NCI-H1417 (cell line): ENCODE data around the gene CRIM1.
A peak's percentile ranks its signal among the peaks of the same experiment; 100 is the strongest.
"Not testable (repeated sequence)": the region's sequence is repeated elsewhere in the genome, so short reads cannot be mapped to it uniquely, and the experiment has no call there.

Experiments used
- DNase-seq, 3 experiments: peaks; one replicate each; lab custom pipeline; 2025; lab: John Stamatoyannopoulos, UW

Gene CRIM1, protein sequence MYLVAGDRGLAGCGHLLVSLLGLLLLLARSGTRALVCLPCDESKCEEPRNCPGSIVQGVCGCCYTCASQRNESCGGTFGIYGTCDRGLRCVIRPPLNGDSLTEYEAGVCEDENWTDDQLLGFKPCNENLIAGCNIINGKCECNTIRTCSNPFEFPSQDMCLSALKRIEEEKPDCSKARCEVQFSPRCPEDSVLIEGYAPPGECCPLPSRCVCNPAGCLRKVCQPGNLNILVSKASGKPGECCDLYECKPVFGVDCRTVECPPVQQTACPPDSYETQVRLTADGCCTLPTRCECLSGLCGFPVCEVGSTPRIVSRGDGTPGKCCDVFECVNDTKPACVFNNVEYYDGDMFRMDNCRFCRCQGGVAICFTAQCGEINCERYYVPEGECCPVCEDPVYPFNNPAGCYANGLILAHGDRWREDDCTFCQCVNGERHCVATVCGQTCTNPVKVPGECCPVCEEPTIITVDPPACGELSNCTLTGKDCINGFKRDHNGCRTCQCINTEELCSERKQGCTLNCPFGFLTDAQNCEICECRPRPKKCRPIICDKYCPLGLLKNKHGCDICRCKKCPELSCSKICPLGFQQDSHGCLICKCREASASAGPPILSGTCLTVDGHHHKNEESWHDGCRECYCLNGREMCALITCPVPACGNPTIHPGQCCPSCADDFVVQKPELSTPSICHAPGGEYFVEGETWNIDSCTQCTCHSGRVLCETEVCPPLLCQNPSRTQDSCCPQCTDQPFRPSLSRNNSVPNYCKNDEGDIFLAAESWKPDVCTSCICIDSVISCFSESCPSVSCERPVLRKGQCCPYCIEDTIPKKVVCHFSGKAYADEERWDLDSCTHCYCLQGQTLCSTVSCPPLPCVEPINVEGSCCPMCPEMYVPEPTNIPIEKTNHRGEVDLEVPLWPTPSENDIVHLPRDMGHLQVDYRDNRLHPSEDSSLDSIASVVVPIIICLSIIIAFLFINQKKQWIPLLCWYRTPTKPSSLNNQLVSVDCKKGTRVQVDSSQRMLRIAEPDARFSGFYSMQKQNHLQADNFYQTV

DNA sequence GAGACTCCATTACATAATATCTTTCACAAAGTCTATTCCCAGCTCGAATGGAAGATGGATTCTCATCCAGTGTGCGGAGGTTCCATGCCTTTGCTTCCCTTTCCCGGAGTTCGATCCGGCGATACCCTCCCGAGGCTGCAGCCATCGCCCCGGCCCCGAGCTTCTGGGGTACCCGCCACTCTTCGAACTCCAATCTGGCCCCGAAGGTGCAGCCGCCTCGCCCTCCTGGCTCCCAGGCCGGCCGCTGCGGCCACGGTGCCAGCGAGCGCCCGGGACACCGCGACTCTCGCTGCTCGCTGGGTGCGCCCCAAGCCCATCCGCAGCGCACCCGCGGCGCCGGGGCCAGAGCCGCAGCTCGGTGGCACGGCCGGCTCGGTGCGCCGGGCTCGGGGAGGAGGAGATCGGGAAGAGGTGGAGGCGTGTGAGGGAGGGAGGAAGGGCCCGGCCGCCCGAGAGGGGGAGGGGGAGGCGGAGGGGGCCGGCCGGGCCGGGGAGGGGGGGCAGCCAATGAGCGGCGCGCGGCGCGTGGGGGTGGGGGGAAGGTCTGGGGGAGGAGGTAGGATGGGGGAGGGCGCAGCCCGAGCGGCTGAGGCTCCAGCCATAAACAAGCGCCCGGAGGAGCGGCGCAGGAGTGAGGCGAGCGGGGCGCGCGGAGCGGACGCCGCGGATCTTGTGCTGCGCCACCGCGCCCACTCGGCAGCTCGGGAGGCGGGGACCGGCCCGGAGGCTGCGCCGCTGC is at the start of gene CRIM1:
Gene CRIM1 (plus strand): TSS at position 628 of the 739 bp plus-strand sequence. CDS start 515 bp downstream, outside the sequence.
- DNase-seq, result peak in 2 of 3 experiments; percentile 76 to 77

GRCh38 chr2:36307441-36307840 is 48.1 kb upstream of the CRIM1 start:
- DNase-seq, result no peak

GRCh38 chr2:36310444-36310843 is 45.1 kb upstream of the CRIM1 start:
- DNase-seq, result not testable (repeated sequence)

- DNase-seq, result no peak
Observed at GRCh38 chr2:36318547-36318946, 37.0 kb upstream of the CRIM1 start.

DNA sequence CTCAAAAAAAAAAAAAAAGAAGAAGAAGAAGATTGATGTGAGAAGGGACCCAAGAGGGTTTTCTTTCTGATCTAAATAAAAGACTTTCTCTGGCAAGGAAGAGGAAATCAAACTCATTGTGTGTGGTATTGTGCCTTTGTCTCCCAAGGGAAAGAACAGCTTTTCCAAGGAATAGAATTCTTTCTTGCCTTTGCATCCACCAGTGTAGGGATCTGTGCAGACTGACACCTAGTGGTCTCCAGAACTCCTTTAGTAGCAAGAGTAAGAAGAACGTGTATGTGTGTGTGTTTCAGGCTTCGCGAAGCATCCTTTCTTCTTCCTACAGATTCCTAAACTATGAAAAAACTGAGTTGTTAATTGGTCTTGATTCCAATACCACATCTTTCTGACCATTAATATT is 33.5 kb upstream of the CRIM1 start:
- DNase-seq, result peak in 2 of 3 experiments; percentile 11 to 68

DNA sequence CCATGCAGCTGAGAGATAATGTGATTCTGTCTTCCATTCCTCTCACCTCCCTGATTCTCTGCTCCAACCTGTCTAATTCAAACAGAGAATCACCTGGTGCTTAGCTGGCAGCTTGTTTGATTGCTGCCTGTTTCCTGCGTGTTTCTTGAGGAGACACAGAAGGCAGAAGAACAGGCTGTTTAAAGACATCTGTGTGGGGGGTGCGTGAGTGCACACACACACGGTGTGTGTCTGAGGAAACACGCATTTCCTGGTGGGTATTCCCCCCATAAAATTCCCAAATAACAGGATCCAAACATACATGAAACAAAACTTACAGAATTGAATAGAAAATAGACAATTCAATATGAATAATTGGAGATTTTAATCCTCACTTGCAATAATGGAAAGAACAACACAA is 29.3 kb upstream of the CRIM1 start:
- DNase-seq, result no peak

GRCh38 chr2:36329251-36329650 is 26.3 kb upstream of the CRIM1 start:
- peak in 1 of 3 experiments; percentile 20 for DNase-seq

- peak in 1 of 3 experiments; percentile 35 for DNase-seq
Observed at GRCh38 chr2:36329746-36330472, 25.7 kb upstream of the CRIM1 start.

DNA sequence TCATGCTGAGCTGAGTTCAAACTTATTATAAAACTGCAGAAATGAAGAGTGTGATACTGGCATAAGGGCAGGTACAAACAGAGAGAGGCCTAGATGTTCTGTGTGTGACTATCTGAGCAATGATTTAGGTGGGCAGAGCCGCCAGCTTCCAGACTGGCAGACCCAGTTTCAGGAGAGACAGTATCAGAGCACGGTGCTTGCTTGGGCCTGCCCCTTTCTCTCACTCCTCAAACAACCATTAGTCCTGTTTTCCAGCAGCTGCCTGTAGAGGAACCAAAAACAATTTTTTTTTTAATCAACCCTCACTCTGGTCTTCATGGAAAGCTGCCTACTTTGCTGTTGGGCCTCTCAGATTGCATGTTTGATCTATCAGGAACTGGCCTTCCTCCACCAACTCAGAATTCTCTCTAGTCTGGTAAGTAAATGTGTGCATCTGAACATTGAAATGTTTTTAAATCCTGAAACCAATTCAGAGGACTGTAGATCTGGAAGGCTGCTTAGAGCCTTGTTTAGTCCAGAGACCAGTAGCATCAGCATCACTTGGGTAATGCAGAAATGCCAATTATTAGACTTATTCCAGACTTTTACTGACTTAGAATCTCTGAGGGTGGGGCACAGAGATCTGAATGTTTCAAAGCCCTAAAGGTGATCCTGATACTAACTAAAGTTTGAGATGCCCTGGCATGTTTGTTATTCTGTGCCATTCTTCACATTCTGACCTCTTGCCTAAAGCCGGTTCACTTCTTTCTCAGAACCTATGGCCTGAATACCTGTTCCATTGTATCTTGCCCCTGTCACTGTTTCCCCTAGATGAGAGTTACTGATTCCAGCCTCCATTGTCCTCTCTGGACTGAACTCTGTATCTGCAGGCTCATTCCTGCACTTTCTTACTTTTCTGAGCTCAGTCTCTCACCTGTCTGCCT is 24.8 kb upstream of the CRIM1 start:
- peak in 1 of 3 experiments; percentile 35 for DNase-seq

- peak in 2 of 3 experiments; percentile 7 to 37 for DNase-seq
Observed at GRCh38 chr2:36333350-36334012, 22.1 kb upstream of the CRIM1 start.

GRCh38 chr2:36335597-36335996 is 20.0 kb upstream of the CRIM1 start:
- DNase-seq, result no peak

GRCh38 chr2:36336321-36336720 is 19.3 kb upstream of the CRIM1 start:
- DNase-seq, result no peak

DNA sequence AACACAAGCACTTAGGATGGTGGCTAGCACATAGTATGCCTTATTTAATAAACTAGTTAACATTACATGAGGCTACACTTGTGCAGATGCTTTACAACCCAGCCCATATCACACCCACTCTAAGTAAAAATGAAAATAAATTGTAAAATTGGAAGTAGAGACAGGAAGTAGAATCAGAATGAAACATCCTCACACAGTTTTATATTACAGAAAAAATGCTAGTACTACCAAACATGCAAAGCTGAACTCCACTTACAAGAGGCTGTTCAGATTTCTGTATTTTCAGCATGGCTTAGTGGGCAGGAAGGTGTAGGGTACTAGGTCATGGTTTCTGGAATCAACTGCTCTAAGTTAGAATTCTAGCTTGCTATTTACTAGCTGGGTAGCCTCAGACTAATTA is 18.2 kb upstream of the CRIM1 start:
- no peak for DNase-seq

DNA sequence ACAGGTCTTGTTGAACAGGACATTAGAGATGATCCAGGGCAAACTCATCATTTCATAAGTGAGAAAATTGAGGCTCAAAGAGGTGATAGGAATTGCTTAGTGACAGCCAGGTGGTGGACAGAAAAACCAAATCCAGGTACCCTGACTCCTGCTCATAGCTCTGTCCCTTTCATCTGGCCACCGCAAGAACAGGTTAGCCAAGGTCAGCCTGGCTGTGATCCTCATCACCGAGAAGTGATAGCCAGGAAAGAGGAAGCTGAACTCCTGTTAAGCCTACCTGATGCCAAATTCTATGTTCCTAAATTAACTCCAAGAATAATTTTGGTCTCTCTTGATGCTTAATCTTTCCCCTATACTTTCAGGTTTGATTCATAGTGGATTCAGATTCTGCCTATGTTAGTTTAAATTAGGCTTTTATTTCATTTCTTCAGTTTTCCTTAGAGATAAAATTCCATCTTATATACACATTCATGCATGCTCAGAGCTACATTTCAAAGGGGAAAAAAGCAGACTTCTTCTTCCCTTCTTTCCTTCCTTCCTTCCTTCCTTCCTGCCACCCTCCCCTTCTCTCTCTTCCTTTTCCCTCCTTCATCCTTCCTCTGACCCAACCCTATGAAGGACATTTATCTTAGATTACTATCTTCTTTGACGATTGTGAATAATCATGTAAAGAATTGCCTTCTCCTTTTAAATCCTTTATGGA is 17.3 kb upstream of the CRIM1 start:
- no peak for DNase-seq

DNA sequence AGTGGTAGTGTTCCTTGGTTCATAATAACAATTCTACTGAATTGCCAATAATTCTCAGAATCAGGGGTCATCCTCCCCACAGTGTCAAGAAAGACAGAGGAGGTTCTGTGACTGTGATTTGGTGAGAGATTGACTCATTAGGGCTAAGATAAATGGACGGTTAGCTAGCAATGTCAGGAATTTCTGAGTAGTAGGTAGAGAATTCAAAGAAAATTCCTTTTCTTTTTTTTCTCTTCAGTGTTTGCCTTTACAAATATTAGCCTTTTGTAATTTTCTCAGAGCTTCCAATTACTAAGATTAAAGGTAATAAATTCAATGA is 16.8 kb upstream of the CRIM1 start:
- DNase-seq, result no peak

DNA sequence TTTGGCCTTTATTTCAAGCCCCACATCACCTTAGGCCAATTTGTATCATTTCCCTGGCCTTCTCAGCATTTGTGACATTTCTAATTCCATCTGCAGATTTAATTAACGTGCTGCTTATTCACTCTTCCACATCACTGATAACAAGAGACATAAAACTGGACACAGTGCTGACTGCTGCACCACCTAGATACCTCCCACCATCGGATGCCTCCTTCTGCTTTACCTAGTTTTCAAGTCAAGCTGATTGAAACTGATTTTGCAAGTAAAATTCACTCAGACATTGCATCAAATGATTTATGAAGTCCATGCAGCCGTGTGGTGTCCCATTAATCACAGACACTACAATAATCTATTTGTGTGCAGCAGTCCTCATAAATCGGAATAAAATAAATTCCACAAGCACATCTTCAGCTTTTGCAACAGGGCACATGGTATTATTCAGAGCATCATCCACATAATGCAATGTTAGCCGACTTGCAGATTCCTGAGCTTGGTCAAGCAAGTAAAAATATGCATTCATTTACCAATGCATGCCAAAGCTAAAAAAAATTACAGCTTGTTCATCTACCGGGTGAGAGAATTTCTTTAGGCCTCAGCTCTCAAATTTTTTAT is 15.9 kb upstream of the CRIM1 start:
- no peak for DNase-seq

DNA sequence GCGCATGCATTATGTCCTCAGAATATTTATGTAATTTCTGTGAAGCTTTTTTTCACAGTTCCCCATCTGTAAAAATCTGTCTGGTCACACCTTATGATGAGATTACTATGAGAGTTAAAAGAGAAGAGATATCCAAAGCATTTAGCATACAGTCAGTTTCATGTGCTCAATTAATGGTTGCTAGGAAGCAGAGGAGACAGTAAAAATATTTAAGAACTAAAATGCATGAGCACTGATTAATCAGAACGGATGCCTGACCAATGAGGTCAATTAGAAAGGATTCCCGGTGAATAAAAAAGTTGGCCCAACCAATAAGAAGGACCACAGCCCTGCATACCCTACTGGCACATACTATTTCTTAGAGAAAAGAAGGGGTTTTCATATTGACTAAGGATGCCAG is 12.0 kb upstream of the CRIM1 start:
- no peak for DNase-seq

GRCh38 chr2:36348721-36349120 is 6.9 kb upstream of the CRIM1 start:
- no peak for DNase-seq

- no peak for DNase-seq
Observed at GRCh38 chr2:36351291-36351690, 4.3 kb upstream of the CRIM1 start.
